ENCODE measurements around the gene ARL15.

- TF ChIP-seq CTCF (conservative IDR thresholded peaks at IDR 0.05 in 1 of 2, IDR thresholded peaks at IDR 0.05 in 1 of 2; ENCODE audit: extremely low read depth in 1 of 2, insufficient read depth in 1 of 2, low read depth in 1 of 2, low read length in 2 of 2) (no peak), EZH2 (IDR thresholded peaks at IDR 0.05; ENCODE audit: borderline replicate concordance, low read length) (no peak)
Observed at GRCh38 chr5:53956632-53957031, 353.7 kb downstream of the ARL15 start.
